Neutrophil (primary cell): ENCODE results near the gene MRPS11.

Experiments
- H3K27ac ChIP-seq: fragments of 200-600 bp; sonication (generic); 2 replicates; pipeline ENCODE4 v1.5.1; 2016; ENCODE audit warnings: mild to moderate bottlenecking, moderate library complexity
- H3K27me3 ChIP-seq: fragments of 200-600 bp; sonication (generic); 2 replicates; pipeline ENCODE4 v1.6.0; 2016; ENCODE audit warnings: mild to moderate bottlenecking
- H3K36me3 ChIP-seq: fragments of 200-600 bp; sonication (generic); 2 replicates; pipeline ENCODE4 v1.5.1; 2017
- H3K4me1 ChIP-seq, 2 experiments: fragments of 200-600 bp in 1 of 2; sonication (generic) in 1 of 2; 1 replicate in 1 of 2; 2 replicates in 1 of 2; pipeline versions ENCODE4 v1.5.1 to v1.6.1; 2013 to 2016; ENCODE audit warnings: low read depth in 1 of 2, low read length in 1 of 2, mild to moderate bottlenecking in 1 of 2, moderate library complexity in 1 of 2; ENCODE audit not compliant: control insufficient read depth in 1 of 2, insufficient read depth in 1 of 2
- H3K4me3 ChIP-seq, 2 experiments: fragments of 200-600 bp in 1 of 2; sonication (generic) in 1 of 2; 1 replicate in 1 of 2; 2 replicates in 1 of 2; pipeline ENCODE4 v1.5.1; 2013 to 2016; ENCODE audit warnings: low read depth in 1 of 2, low read length in 1 of 2, mild to moderate bottlenecking in 1 of 2, moderate library complexity in 1 of 2
- H3K9me3 ChIP-seq: fragments of 200-600 bp; sonication (generic); 2 replicates; pipeline ENCODE4 v1.5.1; 2016
- CTCF ChIP-seq: fragments of 200-600 bp; sonication (generic); IDR thresholded peaks from 2 replicates; pipeline ENCODE4 v1.5.1; 2016; ENCODE audit warnings: antibody characterized with exemption

MRPS11 gene

DNA sequence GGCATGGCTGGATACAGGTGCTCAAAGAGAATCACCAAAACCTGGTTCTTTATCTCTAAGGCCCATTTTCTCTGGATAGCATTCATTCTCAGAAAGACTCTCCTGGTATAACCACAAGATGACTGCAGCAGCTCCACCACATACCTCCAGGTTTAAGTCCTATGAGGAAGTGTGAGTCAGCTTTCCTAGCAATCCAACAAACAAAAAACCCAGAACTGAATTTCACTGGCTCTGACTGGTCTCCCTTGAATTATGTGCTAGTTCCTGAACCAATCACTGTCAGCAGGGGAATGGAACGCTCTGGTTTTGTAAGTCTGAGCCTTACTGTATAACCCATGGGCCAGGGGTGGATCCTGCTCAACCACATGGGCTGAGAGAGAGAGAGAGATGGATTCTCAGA lies 27.5 kb upstream of the MRPS11 start:
- Histone ChIP-seq H3K4me1 (no peaks in the 10 kb centered on the region), H3K4me3 (no peak overlapping the region), H3K27me3 (peaks cover 31% of the 10 kb centered on the region), H3K27ac (no peak overlapping the region), H3K36me3 (no peaks in the 10 kb centered on the region), H3K9me3 (no peaks in the 10 kb centered on the region)
- no peak for TF ChIP-seq CTCF

DNA sequence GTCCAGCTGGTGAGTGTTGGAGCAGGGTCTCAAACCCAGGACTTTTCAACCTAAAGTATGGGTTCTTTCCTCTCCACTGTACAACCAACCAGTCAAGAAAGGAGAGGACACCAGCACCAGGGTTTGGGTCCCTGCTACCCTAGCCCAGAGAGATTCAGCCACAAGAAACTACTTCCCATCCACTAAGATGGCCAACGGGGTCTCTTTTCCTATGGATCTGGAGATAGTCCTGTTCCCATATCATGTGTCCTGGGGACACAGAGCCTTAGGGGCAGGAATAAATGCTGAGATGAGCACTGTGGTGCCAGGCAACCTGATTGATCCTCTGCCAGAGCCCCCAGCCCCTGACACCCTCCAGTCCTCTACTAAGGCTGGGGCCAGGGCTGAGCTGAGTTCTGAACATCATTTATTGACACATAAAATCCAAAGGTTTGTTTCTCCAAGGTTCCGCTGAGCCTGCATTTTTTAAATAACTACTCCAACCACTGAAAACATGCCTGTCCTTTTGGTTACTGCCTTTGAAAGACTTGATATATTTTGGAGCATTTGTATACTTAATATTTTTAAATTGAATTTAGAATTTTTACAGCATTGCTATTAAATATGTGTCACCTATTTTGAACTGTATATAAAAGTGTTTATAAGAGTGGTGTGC lies 26.3 kb upstream of the MRPS11 start:
- no peaks in the 10 kb centered on the region for H3K4me1 ChIP-seq
- H3K4me3 ChIP-seq = no peak overlapping the region
- H3K36me3 ChIP-seq = no peaks in the 10 kb centered on the region
- H3K27me3 ChIP-seq = peaks cover 21% of the 10 kb centered on the region
- H3K27ac ChIP-seq = no peak overlapping the region
- no peak for TF ChIP-seq CTCF
- no peaks in the 10 kb centered on the region for H3K9me3 ChIP-seq

DNA sequence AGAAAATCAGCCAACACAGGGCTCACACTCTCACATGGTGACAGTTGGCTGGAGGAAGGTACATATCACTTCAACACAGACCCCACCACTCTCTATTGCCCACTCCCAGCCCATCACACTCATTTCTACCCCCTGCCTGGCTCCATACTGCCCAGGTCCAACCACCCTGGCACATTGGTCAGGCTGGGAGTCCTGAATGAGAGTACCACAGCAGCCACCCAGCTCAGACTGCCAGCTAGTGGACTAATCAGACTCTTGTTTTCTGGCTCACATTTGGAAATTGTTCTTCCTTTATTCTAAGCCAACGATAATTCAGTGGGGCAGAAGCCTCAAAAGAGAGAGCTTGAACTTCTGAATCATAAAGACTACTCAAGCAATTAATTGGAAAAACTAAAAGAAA lies 20.3 kb upstream of the MRPS11 start:
- no peak for TF ChIP-seq CTCF
- Histone ChIP-seq H3K27ac (no peak overlapping the region), H3K9me3 (no peaks in the 10 kb centered on the region), H3K36me3 (no peaks in the 10 kb centered on the region), H3K27me3 (peaks cover 21% of the 10 kb centered on the region), H3K4me3 (no peak overlapping the region), H3K4me1 (no peaks in the 10 kb centered on the region)

GRCh38 chr15:88447741-88448140 lies 19.8 kb upstream of the MRPS11 start:
- Histone ChIP-seq H3K4me3 (no peak overlapping the region), H3K9me3 (no peaks in the 10 kb centered on the region), H3K4me1 (no peaks in the 10 kb centered on the region), H3K36me3 (no peaks in the 10 kb centered on the region), H3K27me3 (peaks cover 16% of the 10 kb centered on the region), H3K27ac (no peak overlapping the region)
- TF ChIP-seq CTCF = no peak

DNA sequence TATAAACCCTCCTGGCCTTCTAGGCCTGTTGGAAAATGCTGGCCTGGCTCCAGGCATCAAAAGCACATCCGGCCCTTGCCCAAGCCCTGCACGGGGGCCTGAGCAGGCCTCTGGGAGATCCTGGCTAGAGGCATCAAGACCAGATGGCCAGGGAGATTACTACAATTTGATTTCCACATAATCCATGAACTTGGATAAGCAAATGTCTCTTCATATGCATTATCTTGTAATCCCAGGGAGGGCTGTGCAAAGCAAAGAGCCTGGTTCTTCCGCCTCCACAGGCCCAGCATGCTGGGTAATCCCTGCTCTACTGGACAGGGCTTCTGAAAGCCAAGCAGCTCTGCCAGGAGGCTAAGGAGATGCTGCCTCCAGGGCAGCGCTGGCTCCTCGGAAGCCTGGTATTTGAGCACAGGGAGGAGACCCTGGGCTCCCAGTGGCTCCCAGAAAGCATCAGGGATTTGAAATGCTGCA lies 18.5 kb upstream of the MRPS11 start:
- Histone ChIP-seq H3K4me3 (no peak overlapping the region), H3K36me3 (no peaks in the 10 kb centered on the region), H3K9me3 (no peaks in the 10 kb centered on the region), H3K27ac (no peak overlapping the region), H3K4me1 (no peaks in the 10 kb centered on the region), H3K27me3 (peaks cover 14% of the 10 kb centered on the region)
- no peak for TF ChIP-seq CTCF

GRCh38 chr15:88449581-88449980 lies 17.9 kb upstream of the MRPS11 start:
- Histone ChIP-seq H3K27me3 (peaks cover 14% of the 10 kb centered on the region), H3K27ac (no peak overlapping the region), H3K36me3 (no peaks in the 10 kb centered on the region), H3K4me1 (no peaks in the 10 kb centered on the region), H3K4me3 (no peak overlapping the region), H3K9me3 (no peaks in the 10 kb centered on the region)
- TF ChIP-seq CTCF = no peak
